ENCODE results near the gene MBP.
"Not testable (repeated sequence)": the region's sequence is repeated elsewhere in the genome, so short reads cannot be mapped to it uniquely, and the experiment has no call there.

DNA sequence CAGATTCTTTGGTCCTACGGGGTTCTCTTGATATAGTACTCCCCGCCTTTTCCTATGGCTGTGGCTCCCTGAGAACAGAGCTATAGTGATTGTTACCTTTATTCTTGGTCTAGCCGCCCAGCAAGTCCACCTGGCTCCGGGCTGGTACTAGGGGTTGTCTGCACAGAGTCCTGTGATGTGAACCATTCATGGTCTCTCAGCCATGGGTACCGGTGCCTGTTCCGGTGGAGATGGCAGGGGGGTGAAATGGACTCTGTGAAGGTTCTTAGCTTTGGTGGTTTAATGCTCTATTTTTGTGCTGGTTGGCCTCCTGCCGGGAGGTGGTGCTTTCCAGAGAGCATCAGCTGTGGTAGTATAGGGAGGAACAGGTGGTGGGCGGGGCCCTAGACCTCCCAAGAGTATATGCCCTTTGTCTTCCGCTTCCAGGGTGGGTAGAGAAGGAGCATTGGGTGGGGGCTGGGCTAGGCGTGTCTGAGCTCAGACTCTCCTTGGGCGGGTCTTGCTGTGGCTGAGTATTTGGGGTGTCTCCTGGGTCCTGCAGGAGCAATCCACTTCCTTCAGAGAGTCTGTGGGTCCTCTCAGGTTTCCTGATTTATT, 166.9 kb downstream of the MBP start:
- not testable (repeated sequence) for TF ChIP-seq POLR2A (IDR thresholded peaks at IDR 0.05)
- TF ChIP-seq, protein P1, sequence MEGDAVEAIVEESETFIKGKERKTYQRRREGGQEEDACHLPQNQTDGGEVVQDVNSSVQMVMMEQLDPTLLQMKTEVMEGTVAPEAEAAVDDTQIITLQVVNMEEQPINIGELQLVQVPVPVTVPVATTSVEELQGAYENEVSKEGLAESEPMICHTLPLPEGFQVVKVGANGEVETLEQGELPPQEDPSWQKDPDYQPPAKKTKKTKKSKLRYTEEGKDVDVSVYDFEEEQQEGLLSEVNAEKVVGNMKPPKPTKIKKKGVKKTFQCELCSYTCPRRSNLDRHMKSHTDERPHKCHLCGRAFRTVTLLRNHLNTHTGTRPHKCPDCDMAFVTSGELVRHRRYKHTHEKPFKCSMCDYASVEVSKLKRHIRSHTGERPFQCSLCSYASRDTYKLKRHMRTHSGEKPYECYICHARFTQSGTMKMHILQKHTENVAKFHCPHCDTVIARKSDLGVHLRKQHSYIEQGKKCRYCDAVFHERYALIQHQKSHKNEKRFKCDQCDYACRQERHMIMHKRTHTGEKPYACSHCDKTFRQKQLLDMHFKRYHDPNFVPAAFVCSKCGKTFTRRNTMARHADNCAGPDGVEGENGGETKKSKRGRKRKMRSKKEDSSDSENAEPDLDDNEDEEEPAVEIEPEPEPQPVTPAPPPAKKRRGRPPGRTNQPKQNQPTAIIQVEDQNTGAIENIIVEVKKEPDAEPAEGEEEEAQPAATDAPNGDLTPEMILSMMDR (IDR thresholded peaks at IDR 0.05 in 4 of 5, conservative IDR thresholded peaks at IDR 0.05 in 1 of 5) = not testable (repeated sequence)

Measured in gastrocnemius medialis (tissue), 4 donors.